ENCODE measurements around the gene C17orf75. TPM values are rescaled to one million over a fixed set of nuclear protein-coding genes. Genes with fewer than 3 reads are reported as not detected.
"Not testable (repeated sequence)": the region's sequence is repeated elsewhere in the genome, so short reads cannot be mapped to it uniquely, and the experiment has no call there.

The C17orf75 gene
- total RNA-seq, 1 experiment from 2014 or later, result 46.6 TPM

GRCh38 chr17:32345951-32346600 is 4.1 kb upstream of the C17orf75 start:
- DNase-seq (ENCODE audit: low spot score), result no peak

GRCh38 chr17:32342603-32343325 is 791 bp upstream of the C17orf75 start:
- DNase-seq (ENCODE audit: low spot score), result no peak

DNA sequence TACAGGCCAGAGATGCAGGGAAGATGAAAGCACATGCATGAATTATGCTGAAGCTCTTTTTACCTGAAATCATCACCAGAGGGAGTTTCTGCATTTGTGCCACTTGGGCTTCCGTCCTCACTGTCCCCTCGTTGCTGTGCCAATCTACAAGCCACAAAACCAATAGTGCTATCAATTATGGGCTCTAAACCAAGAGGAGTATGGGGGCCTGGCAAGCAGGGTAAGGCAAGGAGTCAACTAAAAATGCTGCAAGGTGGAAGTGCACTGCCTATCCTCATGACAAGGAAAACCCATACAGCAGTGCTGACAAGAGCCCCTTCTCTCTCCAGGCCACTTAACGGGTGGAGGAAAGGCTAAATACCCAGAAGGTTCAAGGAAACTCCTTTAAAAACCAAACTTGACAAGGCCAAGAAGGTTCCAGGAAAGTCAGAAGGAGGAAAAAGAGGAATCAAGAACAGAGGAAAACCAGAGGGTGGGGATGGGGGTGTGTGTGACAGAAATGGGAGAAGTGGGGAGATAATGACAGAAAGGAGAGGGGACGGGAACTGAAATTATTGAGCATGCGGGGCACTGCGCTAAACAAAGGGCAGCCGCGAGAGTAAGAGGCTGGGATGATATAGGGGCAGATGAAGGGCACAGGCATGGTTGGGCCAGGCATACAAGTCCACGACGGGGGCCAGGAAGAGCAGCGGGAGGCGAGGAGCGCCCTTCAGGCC is 674 bp downstream of the C17orf75 start:
- DNase-seq (ENCODE audit: low spot score), result peak; percentile 67

DNA sequence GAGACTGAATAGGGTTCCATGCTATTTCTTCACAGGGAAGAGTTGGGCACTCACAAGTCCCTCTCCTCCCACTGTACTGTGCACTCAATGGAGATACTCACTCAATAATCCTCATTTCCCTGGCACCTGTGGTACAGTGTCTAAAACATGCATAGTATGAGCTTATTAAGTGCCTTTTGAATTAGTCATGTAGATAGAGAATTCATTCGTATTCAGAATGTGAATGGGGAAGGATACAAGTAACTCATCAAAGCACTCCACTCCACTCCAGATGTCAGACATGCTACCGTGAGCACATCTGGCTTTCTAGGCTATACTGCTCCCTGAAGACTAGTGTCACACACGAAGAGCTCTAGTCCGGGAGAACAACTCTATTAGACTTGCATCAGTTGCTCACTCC is 6.3 kb downstream of the C17orf75 start:
- DNase-seq (ENCODE audit: low spot score), result no peak

DNA sequence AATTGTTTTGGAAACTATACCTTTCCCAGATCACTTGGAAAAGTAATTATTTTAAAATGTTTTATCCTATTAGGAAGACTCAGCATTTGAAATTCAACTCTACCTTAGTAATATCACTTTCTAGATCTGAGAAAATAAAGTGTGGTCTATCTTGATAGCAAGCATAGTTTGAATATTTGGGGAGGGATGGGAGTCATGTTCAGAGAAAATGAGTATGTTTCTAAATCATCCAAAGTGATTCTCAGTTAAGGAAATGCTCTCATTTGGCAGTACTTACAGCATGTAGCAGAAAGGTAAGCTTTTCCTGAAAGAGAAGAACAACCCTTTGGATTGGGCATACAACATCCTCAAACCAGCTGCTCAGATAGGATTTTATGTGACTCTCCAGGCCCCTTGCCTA is 6.9 kb downstream of the C17orf75 start:
- no peak for DNase-seq (ENCODE audit: low spot score)

DNA sequence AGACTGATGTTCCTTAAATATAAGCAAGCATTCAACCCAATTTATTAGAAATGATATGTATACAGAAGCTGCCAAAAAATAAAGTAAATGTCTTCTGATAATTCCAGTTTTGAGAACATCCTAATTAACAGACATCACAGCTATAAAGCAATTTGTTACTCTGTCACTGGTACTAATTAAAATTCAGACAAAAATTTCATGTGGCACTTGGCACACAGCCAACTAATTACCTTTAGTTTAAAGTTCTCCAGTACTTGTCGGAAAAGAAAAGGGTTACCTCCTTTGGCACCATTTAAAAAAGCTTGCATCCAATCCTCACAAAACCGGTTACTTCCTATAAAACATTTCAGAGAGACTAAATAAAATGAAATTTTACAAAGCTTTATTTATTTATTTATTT is 8.8 kb downstream of the C17orf75 start:
- no peak for DNase-seq (ENCODE audit: low spot score)

DNA sequence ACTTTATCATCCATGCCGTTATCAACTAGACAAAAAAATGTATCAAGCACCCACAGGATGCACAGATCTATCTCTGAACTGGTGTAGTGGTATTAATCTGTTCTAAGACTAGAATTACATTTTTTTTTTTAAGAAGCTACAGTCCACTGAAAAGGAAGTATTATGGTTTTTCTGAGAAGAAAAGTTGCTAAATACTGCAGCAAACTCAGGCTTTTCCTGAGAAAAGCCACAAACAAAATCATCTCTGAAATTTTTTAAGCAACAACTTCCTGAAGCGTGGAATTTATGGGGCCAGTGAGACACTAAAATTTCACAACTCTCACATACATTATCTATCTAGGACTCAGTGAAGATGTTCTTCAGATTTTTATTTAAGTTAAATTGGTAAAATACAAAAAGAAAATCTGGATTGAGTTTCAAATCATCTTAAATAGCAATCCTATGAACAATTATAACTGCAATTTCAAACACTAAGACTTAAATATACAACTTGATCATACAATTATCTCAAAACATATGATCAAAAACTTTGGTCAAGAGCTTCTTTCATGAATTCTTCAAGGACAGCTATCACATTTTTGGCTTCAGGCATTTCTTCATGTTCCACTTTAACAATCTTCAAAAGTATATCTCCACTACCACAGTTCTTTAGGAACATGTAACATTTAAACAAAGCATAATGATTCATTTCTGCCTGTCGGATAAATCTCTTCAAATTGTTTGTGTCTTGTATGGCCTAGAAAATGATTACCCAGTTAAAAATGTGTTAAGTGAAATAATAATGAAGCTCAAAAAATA is 10.5 kb downstream of the C17orf75 start:
- no peak for DNase-seq (ENCODE audit: low spot score)

GRCh38 chr17:32330147-32330546 is 11.8 kb downstream of the C17orf75 start:
- DNase-seq (ENCODE audit: low spot score), result no peak

DNA sequence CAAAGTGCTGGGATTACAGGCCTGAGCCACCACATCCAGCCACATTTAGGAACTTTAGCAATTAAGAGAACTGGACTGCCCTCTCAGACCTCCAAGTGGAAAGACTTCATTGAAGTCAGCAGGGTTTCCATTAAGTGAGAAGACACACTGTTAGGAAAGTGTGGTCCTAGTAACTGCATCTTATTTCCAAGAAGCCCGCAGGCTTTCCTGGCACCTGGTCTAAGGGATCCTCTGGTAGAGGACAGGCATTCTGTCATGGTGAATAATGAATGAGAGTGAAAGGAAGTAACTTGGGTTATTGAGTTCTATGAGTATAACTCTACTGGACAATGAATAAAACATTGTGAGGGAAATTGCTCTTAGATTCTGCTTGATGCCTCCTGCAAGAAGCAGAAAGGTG is 14.1 kb downstream of the C17orf75 start:
- DNase-seq (ENCODE audit: low spot score), result no peak

GRCh38 chr17:32323811-32324491 is 18.0 kb downstream of the C17orf75 start:
- DNase-seq (ENCODE audit: low spot score), result no peak

- DNase-seq (ENCODE audit: low spot score), result no peak
Measured at GRCh38 chr17:32323046-32323445, 18.9 kb downstream of the C17orf75 start.

DNA sequence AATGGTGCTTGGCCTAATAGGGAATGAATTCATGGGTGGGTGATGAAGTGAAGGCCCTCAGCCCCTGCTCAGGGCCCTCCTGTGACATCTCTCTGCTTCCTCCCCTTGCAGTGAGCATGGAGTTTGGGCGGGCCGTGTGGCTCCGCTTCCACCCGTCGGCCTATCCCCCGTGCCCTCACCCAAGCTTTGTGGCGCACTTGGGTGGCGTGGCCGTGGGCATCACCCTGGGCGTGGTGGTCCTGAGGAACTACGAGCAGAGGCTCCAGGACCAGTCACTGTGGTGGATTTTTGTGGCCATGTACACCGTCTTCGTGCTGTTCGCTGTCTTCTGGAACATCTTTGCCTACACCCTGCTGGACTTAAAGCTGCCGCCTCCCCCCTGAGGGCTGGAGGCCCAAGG is 21.1 kb downstream of the C17orf75 start:
- DNase-seq (ENCODE audit: low spot score), result no peak

GRCh38 chr17:32320080-32320479 is 21.9 kb downstream of the C17orf75 start:
- DNase-seq (ENCODE audit: low spot score), result not testable (repeated sequence)

DNA sequence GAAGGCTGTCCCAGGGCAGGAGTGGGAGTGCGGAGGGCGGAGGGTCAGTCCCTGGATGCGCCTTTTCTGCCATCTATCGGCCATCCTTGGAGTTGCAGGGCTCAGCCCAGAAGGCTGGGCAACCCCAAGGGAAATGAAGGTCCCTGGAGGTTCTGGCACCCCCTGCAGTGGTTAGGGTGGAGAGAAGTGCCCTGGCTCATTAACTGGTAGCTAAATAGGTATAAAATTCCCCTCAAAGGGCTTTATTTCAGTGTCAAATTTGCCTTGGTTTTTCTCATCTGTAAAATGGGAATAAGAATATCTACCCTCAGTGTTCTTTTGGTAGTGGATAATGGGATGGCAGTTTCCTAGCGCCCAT is 22.4 kb downstream of the C17orf75 start:
- DNase-seq (ENCODE audit: low spot score), result peak; percentile 93

GRCh38 chr17:32318071-32318470 is 23.9 kb downstream of the C17orf75 start:
- no peak for DNase-seq (ENCODE audit: low spot score)

GRCh38 chr17:32317353-32317752 is 24.6 kb downstream of the C17orf75 start:
- DNase-seq (ENCODE audit: low spot score), result no peak

DNA sequence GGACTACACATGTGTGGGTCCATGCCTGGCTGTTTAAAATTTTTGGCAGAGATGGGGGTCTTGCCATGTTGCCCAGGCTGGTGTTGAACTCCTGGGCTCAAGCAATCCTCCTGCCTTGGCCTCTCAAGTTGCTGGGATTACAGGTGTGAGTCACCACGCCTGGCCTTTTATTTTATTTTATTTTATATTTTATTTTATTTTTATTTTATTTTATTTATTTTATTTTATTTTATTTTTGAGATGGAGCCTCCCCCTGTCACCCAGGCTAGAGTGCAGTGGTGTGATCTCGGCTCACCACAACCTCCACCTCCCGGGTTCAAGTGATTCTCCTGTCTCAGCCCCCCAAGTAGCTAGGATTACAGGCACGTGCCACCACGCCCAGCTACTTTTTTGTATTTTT is 25.3 kb downstream of the C17orf75 start:
- not testable (repeated sequence) for DNase-seq (ENCODE audit: low spot score)

DNA sequence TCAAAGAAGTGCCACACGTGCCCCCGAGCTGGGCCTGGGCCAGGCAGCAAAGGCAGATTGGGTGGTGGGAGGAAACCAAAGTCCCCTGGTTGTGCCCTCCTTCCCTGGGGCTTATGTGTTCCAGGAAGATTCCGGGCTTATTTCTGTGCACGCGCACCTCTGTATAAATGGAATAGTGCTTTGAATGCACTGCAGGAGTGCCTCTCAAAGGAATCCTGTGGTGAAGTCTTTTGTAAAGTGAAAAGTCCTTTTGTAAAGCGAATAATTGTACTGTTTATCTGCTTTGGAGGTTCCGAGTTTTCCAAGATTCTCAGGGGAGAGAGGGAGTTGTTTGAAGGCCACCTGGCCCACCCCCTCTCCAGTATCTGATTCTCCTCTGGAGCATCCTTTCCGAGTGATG is 26.8 kb downstream of the C17orf75 start:
- DNase-seq (ENCODE audit: low spot score), result no peak

GRCh38 chr17:32314636-32315035 is 27.3 kb downstream of the C17orf75 start:
- DNase-seq (ENCODE audit: low spot score), result no peak

DNA sequence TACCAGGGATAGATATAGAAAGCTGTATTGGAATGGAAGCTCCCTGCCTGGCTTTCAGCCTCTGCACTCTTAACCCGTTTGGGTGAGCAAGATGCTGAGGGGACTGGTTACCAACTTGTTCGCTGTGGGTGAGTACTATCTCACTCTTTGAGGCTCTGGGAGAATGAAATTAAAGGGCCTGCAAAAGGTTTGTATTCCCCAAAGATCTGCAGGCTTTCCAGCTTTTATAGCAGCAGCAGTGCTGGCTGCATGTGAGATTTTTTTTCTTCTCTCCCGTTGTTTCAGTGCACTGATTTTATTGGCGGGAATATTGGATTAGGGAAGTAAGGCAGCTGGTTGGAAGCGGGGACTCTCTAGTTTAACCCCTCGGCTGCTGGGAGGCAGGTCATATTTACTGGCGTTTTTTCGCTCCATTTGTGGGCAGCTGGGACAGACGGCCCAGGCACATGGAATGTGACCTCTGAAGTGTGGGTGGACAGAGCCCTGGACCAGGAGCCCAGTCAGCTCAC is 30.9 kb downstream of the C17orf75 start:
- DNase-seq (ENCODE audit: low spot score), result no peak

- DNase-seq (ENCODE audit: low spot score), result no peak
Measured at GRCh38 chr17:32307658-32308057, 34.3 kb downstream of the C17orf75 start.

Measured in HT-29 (cell line).